Activated T-helper 2 cell treated with anti-CD3 and anti-CD28 coated beads, Interferon-gamma antibody, Interleukin-2, Interleukin-4, amounts not matched to agents 10 μg/mL and 5 μg/mL and 100 μg/mL, durations not matched to agents 14 hours and 24 hours and 36 hours (primary cell): ENCODE results near the gene CETP. TPM values are rescaled to one million over a fixed set of nuclear protein-coding genes. Genes with fewer than 3 reads are reported as not detected.
A peak's percentile ranks its signal among the peaks of the same experiment; 100 is the strongest.
"Not testable (repeated sequence)": the region's sequence is repeated elsewhere in the genome, so short reads cannot be mapped to it uniquely, and the experiment has no call there.

Experiments used
- DNase-seq: peaks from one replicate; pipeline ENCODE4 v3.0.0; 2021; ENCODE audit warnings: low spot score
- H3K27ac Mint-ChIP-seq: one replicate; pipeline ENCODE4 v1.8.0; 2021; ENCODE audit warnings: mixed read lengths
- H3K27me3 Mint-ChIP-seq: one replicate; pipeline ENCODE4 v1.8.0; 2021; ENCODE audit warnings: low read depth, mixed read lengths
- H3K36me3 Mint-ChIP-seq: one replicate; pipeline ENCODE4 v1.8.0; 2021; ENCODE audit warnings: low read depth, mixed read lengths
- H3K4me1 Mint-ChIP-seq: one replicate; pipeline ENCODE4 v1.8.0; 2021; ENCODE audit warnings: low read depth, mixed read lengths
- H3K4me3 Mint-ChIP-seq: one replicate; pipeline ENCODE4 v1.8.0; 2021; ENCODE audit warnings: low read depth, mild to moderate bottlenecking, moderate library complexity, mixed read lengths
- H3K9me3 Mint-ChIP-seq: one replicate; pipeline ENCODE4 v1.8.0; 2021; ENCODE audit warnings: mixed read lengths
- intact Hi-C: fragments of 100-400 bp; cut with micrococcal nuclease; formaldehyde crosslinking; loops from one replicate; pipeline ENCODE4 v1.15.1; 2023
- total RNA-seq: library from RNA; stranded (reverse); gene quantifications from 2 replicates; pipeline ENCODE4 v1.2.3, GENCODE V29; 2022

Gene CETP
- total RNA-seq, 1 donor from 2014 or later: not detected

- H3K4me3 Mint-ChIP-seq: peak overlapping the region; percentile 73
- H3K4me1 Mint-ChIP-seq: peaks cover 23% of the 10 kb centered on the region
- no peaks in the 10 kb centered on the region for H3K9me3 Mint-ChIP-seq
- H3K27me3 Mint-ChIP-seq: no peaks in the 10 kb centered on the region
- peak overlapping the region; percentile 97 for H3K27ac Mint-ChIP-seq
- H3K36me3 Mint-ChIP-seq: peaks cover 33% of the 10 kb centered on the region
- intact Hi-C loops: loop anchor here (10.0 kb wide), 2 partner anchors 196 to 674 kb away; partner anchors contain the start of gene NUP93
- DNase-seq: no peak
Observed at GRCh38 chr16:56930486-56931270, 31.1 kb upstream of the CETP start.

GRCh38 chr16:56931271-56931891 is 30.4 kb upstream of the CETP start:
- Mint-ChIP-seq H3K36me3 (peaks cover 40% of the 10 kb centered on the region), H3K4me3 (peak overlapping the region; percentile 73), H3K4me1 (peaks cover 28% of the 10 kb centered on the region), H3K27me3 (no peaks in the 10 kb centered on the region), H3K27ac (peak overlapping the region; percentile 97), H3K9me3 (no peaks in the 10 kb centered on the region)
- intact Hi-C loops: loop anchor here (10.0 kb wide), 2 partner anchors 197 to 673 kb away; partner anchors contain the start of gene NUP93
- DNase-seq: no peak

GRCh38 chr16:56931892-56932720 is 29.6 kb upstream of the CETP start, which contains the start of gene HERPUD1:
TSS of gene HERPUD1 (plus strand) at chr16:56932142. CDS start at chr16:56932245, 103 bp downstream.
- Mint-ChIP-seq H3K9me3 (no peaks in the 10 kb centered on the region), H3K4me3 (peak within 1 kb of the TSS; percentile 98), H3K4me1 (peaks cover 35% of the 10 kb centered on the region), H3K27ac (peak within 1 kb of the TSS; percentile 97), H3K27me3 (no peaks in the 10 kb centered on the region), H3K36me3 (peaks cover 47% of the 10 kb centered on the region)
- peak; percentile 99 for DNase-seq
- intact Hi-C loops: loop anchor here (2.0 to 10.0 kb wide), 3 partner anchors 71 to 673 kb away; partner anchors contain the start of gene NUP93

- H3K27ac Mint-ChIP-seq: peak overlapping the region; percentile 97
- peaks cover 56% of the 10 kb centered on the region for H3K36me3 Mint-ChIP-seq
- intact Hi-C loops: loop anchor here (2.0 to 10.0 kb wide), 3 partner anchors 72 to 672 kb away; partner anchors contain the start of gene NUP93
Observed at GRCh38 chr16:56932721-56933619, 28.8 kb upstream of the CETP start.

GRCh38 chr16:56933828-56934598 is 27.7 kb upstream of the CETP start:
- no peak for DNase-seq
- peaks cover 66% of the 10 kb centered on the region for H3K36me3 Mint-ChIP-seq
- peaks cover 53% of the 10 kb centered on the region for H3K4me1 Mint-ChIP-seq
- H3K4me3 Mint-ChIP-seq: peak overlapping the region; percentile 98
- peak overlapping the region; percentile 46 for H3K27ac Mint-ChIP-seq
- intact Hi-C loops: loop anchor here (2.0 to 10.0 kb wide), 3 partner anchors 73 to 671 kb away; partner anchors contain the start of gene NUP93
- H3K27me3 Mint-ChIP-seq: no peaks in the 10 kb centered on the region
- H3K9me3 Mint-ChIP-seq: no peaks in the 10 kb centered on the region

More at GRCh38 chr16:56932721-56933619, 28.8 kb upstream of the CETP start:
- H3K27me3 Mint-ChIP-seq: no peaks in the 10 kb centered on the region
- H3K9me3 Mint-ChIP-seq: no peaks in the 10 kb centered on the region
- peak overlapping the region; percentile 98 for H3K4me3 Mint-ChIP-seq
- H3K4me1 Mint-ChIP-seq: peaks cover 44% of the 10 kb centered on the region
- DNase-seq: peak; percentile 45

- H3K27me3 Mint-ChIP-seq: not testable (repeated sequence)
- peaks cover 73% of the 10 kb centered on the region for H3K36me3 Mint-ChIP-seq
- H3K4me3 Mint-ChIP-seq: peak overlapping the region; percentile 98
Observed at GRCh38 chr16:56934599-56935145, 27.1 kb upstream of the CETP start.

GRCh38 chr16:56935201-56935600 is 26.5 kb upstream of the CETP start:
- Mint-ChIP-seq H3K4me3 (peak overlapping the region; percentile 98), H3K27me3 (no peaks in the 10 kb centered on the region), H3K4me1 (peaks cover 65% of the 10 kb centered on the region), H3K9me3 (no peaks in the 10 kb centered on the region), H3K27ac (peak overlapping the region; percentile 64), H3K36me3 (peaks cover 78% of the 10 kb centered on the region)
- no peak for DNase-seq
- intact Hi-C loops: loop anchor here (5.0 to 10.0 kb wide), 3 partner anchors 52 to 670 kb away; partner anchors contain the start of genes NLRC5 and NUP93

More at GRCh38 chr16:56934599-56935145, 27.1 kb upstream of the CETP start:
- Mint-ChIP-seq H3K27ac (peak overlapping the region; percentile 64), H3K4me1 (peaks cover 60% of the 10 kb centered on the region)
- intact Hi-C loops: loop anchor here (5.0 to 10.0 kb wide), 3 partner anchors 53 to 670 kb away; partner anchors contain the start of genes NLRC5 and NUP93
- H3K9me3 Mint-ChIP-seq, DNase-seq: not testable (repeated sequence)

- H3K4me1 Mint-ChIP-seq: peaks cover 66% of the 10 kb centered on the region
- intact Hi-C loops: loop anchor here (5.0 to 10.0 kb wide), 3 partner anchors 51 to 668 kb away; partner anchors contain the start of genes NLRC5 and NUP93
Observed at GRCh38 chr16:56936491-56936890, 25.3 kb upstream of the CETP start.

GRCh38 chr16:56936950-56937349 is 24.8 kb upstream of the CETP start:
- H3K27ac Mint-ChIP-seq: no peak overlapping the region
- H3K36me3 Mint-ChIP-seq: peaks cover 93% of the 10 kb centered on the region
- peaks cover 69% of the 10 kb centered on the region for H3K4me1 Mint-ChIP-seq
- no peaks in the 10 kb centered on the region for H3K9me3 Mint-ChIP-seq
- H3K4me3 Mint-ChIP-seq: no peak overlapping the region
- no peak for DNase-seq
- intact Hi-C loops: loop anchor here (5.0 to 10.0 kb wide), 3 partner anchors 50 to 668 kb away; partner anchors contain the start of genes NLRC5 and NUP93
- H3K27me3 Mint-ChIP-seq: no peaks in the 10 kb centered on the region

More at GRCh38 chr16:56936491-56936890, 25.3 kb upstream of the CETP start:
- DNase-seq: no peak
- no peaks in the 10 kb centered on the region for H3K9me3 Mint-ChIP-seq
- H3K27ac Mint-ChIP-seq: peak overlapping the region; percentile 8
- H3K27me3 Mint-ChIP-seq: no peaks in the 10 kb centered on the region
- peaks cover 89% of the 10 kb centered on the region for H3K36me3 Mint-ChIP-seq
- H3K4me3 Mint-ChIP-seq: peak overlapping the region; percentile 39

- intact Hi-C loops: loop anchor here (2.0 to 10.0 kb wide), 4 partner anchors 48 to 666 kb away; partner anchors contain the start of genes NLRC5 and NUP93
- Mint-ChIP-seq H3K27me3 (no peaks in the 10 kb centered on the region), H3K4me1 (peaks cover 77% of the 10 kb centered on the region), H3K4me3 (peak overlapping the region; percentile 80), H3K9me3 (no peaks in the 10 kb centered on the region), H3K36me3 (peaks cover 98% of the 10 kb centered on the region), H3K27ac (peak overlapping the region; percentile 92)
- peak; percentile 47 for DNase-seq
Observed at GRCh38 chr16:56938664-56939513, 22.9 kb upstream of the CETP start.
